H1 (cell line): Measurements from ENCODE around the gene YPEL4.

Experiments
- CBX5 ChIP-seq: fragments of 300-800, 300-1000 bp; sonication (generic); IDR thresholded peaks from 2 replicates; pipeline ENCODE4 v1.7.1; 2016; ENCODE audit warnings: antibody characterized with exemption, low read length, low read depth
- CTCF ChIP-seq, 3 experiments: IDR thresholded peaks; 1 replicate in 2 of 3; 2 replicates in 1 of 3; pipeline versions ENCODE4 v1.5.1 to v1.6.1; 2011; ENCODE audit warnings: low read length in 3 of 3, mild to moderate bottlenecking in 3 of 3, inconsistent platforms in 2 of 3, low read depth in 1 of 3, moderate library complexity in 1 of 3; ENCODE audit not compliant: insufficient read depth in 1 of 3; ENCODE audit errors: control extremely low read depth in 1 of 3
- MAFK ChIP-seq: IDR thresholded peaks from 2 replicates; pipeline ENCODE4 v1.6.1; 2012; ENCODE audit warnings: low read depth, mild to moderate bottlenecking, improper control_type of control experiment, low read length
- POLR2A ChIP-seq, 2 experiments: IDR thresholded peaks; 1 replicate in 1 of 2; 2 replicates in 1 of 2; pipeline ENCODE4 v1.6.1; 2011; ENCODE audit warnings: low read depth in 2 of 2, low read length in 2 of 2, mild to moderate bottlenecking in 2 of 2; ENCODE audit errors: control extremely low read depth in 1 of 2
- RAD21 ChIP-seq, 2 experiments: IDR thresholded peaks in 1 of 2; conservative IDR thresholded peaks in 1 of 2; 2 replicates each; pipeline ENCODE4 v1.6.1; 2011; ENCODE audit warnings: low read depth in 2 of 2, low read length in 2 of 2, improper control_type of control experiment in 1 of 2, inconsistent platforms in 1 of 2, mild to moderate bottlenecking in 1 of 2, moderate library complexity in 1 of 2
- TF ChIP-seq, protein P1 (sequence below): IDR thresholded peaks from 2 replicates; pipeline ENCODE4 v1.6.1; 2012; ENCODE audit warnings: low read length, inconsistent platforms

GRCh38 chr11:57620467-57620866 lies 29.2 kb downstream of the YPEL4 start:
- TF ChIP-seq CTCF (IDR thresholded peaks at IDR 0.05; ENCODE audit: control extremely low read depth in 1 of 3, insufficient read depth in 1 of 3, low read depth in 1 of 3, low read length in 3 of 3) (no peak), RAD21 (IDR thresholded peaks at IDR 0.05 in 1 of 2, conservative IDR thresholded peaks at IDR 0.05 in 1 of 2; ENCODE audit: low read depth in 2 of 2, low read length in 2 of 2) (no peak), POLR2A (IDR thresholded peaks at IDR 0.05; ENCODE audit: control extremely low read depth in 1 of 2, low read depth in 2 of 2, low read length in 2 of 2) (no peak), CBX5 (no peak), MAFK (no peak)
- TF ChIP-seq, protein P1, sequence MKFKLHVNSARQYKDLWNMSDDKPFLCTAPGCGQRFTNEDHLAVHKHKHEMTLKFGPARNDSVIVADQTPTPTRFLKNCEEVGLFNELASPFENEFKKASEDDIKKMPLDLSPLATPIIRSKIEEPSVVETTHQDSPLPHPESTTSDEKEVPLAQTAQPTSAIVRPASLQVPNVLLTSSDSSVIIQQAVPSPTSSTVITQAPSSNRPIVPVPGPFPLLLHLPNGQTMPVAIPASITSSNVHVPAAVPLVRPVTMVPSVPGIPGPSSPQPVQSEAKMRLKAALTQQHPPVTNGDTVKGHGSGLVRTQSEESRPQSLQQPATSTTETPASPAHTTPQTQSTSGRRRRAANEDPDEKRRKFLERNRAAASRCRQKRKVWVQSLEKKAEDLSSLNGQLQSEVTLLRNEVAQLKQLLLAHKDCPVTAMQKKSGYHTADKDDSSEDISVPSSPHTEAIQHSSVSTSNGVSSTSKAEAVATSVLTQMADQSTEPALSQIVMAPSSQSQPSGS, result no peak
